Camera-type eye (tissue), 1 donor: Measurements from ENCODE around the gene TLR6. TPM values are rescaled to one million over a fixed set of nuclear protein-coding genes. Genes with fewer than 3 reads are reported as not detected.

ENCODE experiments used
- total RNA-seq: library from RNA; depleted of rRNA; stranded (reverse); fragments of >200 nt; gene quantifications from one replicate; pipeline ENCODE4 v1.2.3, GENCODE V29; 2014

TLR6 gene
- total RNA-seq: 2.0 TPM

GRCh38 chr4:38856524-38857337, at the start of gene TLR6:
TSS of gene TLR6 (minus strand) at chr4:38856817. CDS start at chr4:38829473, 27,344 bp downstream.

GRCh38 chr4:38867478-38868058, 11.0 kb upstream of the TLR6 start, which contains the start of gene FAM114A1:
TSS of gene FAM114A1 (plus strand) at chr4:38867806. CDS start at chr4:38878079, 10,273 bp downstream.

GRCh38 chr4:38804654-38805295, 51.8 kb downstream of the TLR6 start, which contains the start of gene TLR1:
TSS of gene TLR1 (minus strand) at chr4:38804791. CDS start at chr4:38798831, 5,960 bp downstream.

GRCh38 chr4:38782452-38783108, 74.0 kb downstream of the TLR6 start, which contains the start of gene TLR10:
TSS of gene TLR10 (minus strand) at chr4:38782990. CDS start at chr4:38775590, 7,400 bp downstream.

Other genes starting within 250 kb of the TLR6 start
- 41.8 TPM for gene KLF3, start 192.6 kb downstream of the TLR6 start, total RNA-seq
- 0.71 TPM for gene TLR10, start 73.8 kb downstream of the TLR6 start, total RNA-seq
- gene TLR1, start 52.0 kb downstream of the TLR6 start, total RNA-seq: 9.6 TPM
- 126 TPM for gene FAM114A1, start 11.0 kb upstream of the TLR6 start, total RNA-seq
- 1.6 TPM for gene TMEM156, start 175.6 kb upstream of the TLR6 start, total RNA-seq
- gene KLHL5, start 205.4 kb upstream of the TLR6 start, total RNA-seq: 41.7 TPM